Measurements from ENCODE around the gene C11orf86.

DNA sequence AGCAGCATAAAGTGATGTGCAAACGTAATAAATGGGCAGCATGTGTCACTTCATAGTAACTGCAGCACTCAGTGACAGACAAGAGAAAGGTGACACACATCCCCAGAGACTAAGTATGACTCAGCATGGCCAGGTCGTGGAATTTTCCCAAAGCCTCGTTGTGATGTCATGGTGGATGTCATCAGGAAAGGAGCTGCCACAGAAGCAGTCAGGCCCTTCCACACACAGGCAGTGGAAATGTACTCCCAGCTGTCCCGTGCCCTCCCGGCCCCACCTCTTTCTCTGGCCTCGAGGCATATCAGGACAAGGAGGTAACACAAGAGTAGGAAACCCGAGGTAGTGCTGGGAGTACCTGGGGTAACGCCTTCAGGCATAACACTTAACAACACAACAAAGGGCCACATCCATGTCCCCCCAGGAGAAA, 25.0 kb upstream of the C11orf86 start:
- TF ChIP-seq, protein P1, sequence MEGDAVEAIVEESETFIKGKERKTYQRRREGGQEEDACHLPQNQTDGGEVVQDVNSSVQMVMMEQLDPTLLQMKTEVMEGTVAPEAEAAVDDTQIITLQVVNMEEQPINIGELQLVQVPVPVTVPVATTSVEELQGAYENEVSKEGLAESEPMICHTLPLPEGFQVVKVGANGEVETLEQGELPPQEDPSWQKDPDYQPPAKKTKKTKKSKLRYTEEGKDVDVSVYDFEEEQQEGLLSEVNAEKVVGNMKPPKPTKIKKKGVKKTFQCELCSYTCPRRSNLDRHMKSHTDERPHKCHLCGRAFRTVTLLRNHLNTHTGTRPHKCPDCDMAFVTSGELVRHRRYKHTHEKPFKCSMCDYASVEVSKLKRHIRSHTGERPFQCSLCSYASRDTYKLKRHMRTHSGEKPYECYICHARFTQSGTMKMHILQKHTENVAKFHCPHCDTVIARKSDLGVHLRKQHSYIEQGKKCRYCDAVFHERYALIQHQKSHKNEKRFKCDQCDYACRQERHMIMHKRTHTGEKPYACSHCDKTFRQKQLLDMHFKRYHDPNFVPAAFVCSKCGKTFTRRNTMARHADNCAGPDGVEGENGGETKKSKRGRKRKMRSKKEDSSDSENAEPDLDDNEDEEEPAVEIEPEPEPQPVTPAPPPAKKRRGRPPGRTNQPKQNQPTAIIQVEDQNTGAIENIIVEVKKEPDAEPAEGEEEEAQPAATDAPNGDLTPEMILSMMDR (IDR thresholded peaks at IDR 0.05; ENCODE audit: low read length) = no peak
- TF ChIP-seq EZH2 (IDR thresholded peaks at IDR 0.05; ENCODE audit: borderline replicate concordance, low read length) = no peak

All from OCI-LY1 (cell line).